NK-92 treated with Interleukin-12 subunit alpha and Interleukin-12 subunit beta, amount 100 ng/mL, for 24 hours (cell line): Measurements from ENCODE around the gene GNG5.
A peak's percentile ranks its signal among the peaks of the same experiment; 100 is the strongest.
"Not testable (repeated sequence)": the region's sequence is repeated elsewhere in the genome, so short reads cannot be mapped to it uniquely, and the experiment has no call there.

Experiments used
- DNase-seq: peaks from one replicate; lab custom pipeline; 2025; lab: John Stamatoyannopoulos, UW

GNG5 gene

DNA sequence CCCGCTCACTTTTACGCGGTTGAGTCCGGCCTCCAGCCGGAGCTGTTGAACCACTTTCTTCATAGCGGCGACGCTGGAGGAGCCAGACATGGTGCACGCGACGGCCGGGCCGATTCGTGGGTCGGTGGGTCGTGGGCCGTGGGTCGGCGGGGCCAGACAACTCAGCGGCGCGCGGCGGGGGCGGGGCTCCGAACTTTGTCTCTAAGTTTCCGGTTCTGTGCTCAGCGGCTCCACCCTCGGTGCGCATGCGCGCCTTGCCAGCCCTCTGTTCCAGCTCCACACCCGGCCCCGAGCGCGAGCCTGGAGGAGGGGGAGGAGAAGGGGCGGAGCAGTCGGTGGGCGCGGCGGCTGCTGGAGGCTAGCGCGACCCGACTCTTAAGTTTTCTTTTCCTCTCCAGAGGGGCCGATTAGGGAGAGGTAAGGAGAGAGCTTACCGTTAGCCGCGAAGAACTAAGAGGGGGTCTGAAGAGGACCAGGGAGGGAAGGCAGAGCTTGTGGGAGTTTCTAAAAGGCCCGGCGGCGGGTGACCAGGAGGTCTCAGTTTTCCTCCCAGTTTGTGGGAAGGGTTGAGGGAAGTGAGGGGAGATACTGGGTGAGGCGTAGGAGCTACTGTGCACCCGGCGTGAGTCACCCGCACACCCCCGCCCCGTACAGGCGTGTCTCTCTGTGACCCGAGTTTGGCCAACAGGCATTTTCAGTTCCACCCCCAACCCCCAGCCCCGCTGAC lies at the start of gene GNG5, which contains the start of gene SPATA1:
TSS of gene GNG5 (minus strand) at position 580 of the 727 bp plus-strand sequence. CDS start at position 90, 490 bp downstream.
TSS of gene SPATA1 (plus strand) at position 385 of the 727 bp plus-strand sequence. CDS start 9,974 bp downstream, outside the sequence.
- peak; percentile 99 for DNase-seq

DNA sequence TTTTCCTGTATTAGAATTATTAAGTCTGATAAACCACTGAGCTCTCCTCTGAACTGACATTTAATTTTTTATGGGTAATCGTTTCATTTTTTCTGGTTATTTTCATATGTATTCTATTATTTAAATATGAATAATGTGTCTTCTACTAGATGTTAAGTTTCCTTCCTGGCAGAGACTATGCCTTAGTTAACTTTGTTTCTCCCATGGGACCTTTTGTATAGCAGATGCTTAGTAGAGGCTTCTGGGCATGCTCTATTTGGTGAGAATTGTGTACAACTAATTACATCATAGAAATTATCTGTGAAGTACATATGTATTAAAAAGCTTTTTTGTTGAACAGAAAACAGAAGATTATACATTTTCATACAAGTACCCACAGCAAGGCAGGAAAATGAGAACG lies 44.4 kb upstream of the GNG5 start:
- DNase-seq = no peak

GRCh38 chr1:84541679-84542078 lies 35.3 kb upstream of the GNG5 start:
- no peak for DNase-seq

DNA sequence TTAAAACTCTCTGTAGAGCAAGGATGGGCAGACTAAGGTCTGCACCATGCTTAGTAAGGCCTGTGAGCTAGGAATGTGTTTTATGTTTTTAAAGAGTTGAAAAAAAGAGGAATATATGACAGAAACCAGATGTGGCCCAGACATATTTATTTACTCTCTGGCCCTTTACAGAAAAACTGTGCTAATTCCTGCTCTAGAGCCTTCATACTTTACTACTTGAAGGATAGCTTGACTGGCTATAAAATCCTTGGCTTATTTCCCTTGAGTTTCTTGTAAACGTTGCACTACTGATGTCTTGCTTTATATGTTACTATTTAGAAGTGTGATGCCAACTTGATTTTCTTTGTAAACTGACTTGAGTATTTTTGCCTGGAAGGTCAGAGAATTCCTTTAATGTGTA lies 34.4 kb upstream of the GNG5 start:
- no peak for DNase-seq

GRCh38 chr1:84539972-84540371 lies 33.6 kb upstream of the GNG5 start:
- DNase-seq = no peak

- no peak for DNase-seq
These were observed 32.2 kb upstream of the GNG5 start for GRCh38 chr1:84538599-84538998.

- DNase-seq = no peak
These were observed 19.4 kb upstream of the GNG5 start for GRCh38 chr1:84525779-84526178.

GRCh38 chr1:84524590-84524989 lies 18.2 kb upstream of the GNG5 start:
- DNase-seq = no peak

DNA sequence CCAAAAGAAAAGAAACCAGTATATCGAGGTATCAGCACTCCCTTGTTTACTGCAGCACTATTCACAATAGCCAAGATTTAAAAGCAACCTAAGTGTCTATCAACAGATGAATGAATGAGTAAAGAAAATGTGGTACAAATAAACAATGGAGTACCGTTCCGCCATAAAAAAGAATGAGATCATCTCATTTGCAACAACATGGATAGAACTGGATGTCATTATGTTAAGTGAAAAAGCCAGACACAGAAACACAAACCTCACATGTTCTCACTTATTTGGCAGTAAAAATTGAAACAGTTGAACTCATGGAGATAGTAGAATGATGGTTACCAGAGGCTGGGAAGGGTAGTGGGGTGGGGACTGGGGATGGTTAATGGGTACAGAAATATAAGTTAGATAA lies 4.3 kb upstream of the GNG5 start:
- no peak for DNase-seq

DNA sequence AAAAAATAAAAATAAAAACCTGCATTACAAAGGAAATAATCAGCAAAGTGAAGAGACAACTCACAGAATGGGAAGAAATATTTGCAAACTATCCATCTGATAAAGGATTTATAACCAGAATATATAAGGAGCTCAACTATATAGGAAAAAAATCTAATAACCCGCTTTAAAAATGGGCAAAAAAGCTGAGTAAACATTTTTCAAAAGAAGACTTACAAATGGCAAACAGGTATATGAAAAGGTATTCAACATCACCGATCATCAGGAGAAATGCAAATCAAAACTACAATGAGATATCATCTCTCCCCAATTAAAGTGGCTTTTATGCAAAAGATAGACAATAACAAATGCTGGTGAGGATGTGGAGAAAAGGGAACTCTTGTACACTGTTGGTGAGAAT lies 3.8 kb upstream of the GNG5 start:
- DNase-seq = no peak

DNA sequence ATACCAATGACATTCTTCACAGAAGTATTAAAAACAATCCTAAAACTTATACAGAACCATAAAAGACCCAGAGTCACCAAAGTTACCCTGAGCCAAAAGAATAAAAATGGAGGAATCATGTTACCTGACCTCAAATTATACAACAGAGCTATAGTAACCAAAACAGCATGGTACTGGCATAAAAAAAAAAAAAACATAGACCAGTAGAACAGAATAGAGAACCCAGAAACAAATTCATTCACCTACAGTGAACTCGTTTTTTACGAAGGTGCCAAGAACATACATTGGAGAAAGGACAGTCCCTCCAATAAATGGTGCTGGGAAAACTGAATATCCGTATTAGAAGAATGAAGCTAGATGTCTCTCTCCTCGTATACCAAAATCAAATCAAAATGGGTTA lies 2.6 kb upstream of the GNG5 start:
- DNase-seq = no peak

GRCh38 chr1:84508510-84508909 lies 2.1 kb upstream of the GNG5 start:
- no peak for DNase-seq

- DNase-seq = not testable (repeated sequence)
These were observed 1.5 kb upstream of the GNG5 start for GRCh38 chr1:84507887-84508286.

DNA sequence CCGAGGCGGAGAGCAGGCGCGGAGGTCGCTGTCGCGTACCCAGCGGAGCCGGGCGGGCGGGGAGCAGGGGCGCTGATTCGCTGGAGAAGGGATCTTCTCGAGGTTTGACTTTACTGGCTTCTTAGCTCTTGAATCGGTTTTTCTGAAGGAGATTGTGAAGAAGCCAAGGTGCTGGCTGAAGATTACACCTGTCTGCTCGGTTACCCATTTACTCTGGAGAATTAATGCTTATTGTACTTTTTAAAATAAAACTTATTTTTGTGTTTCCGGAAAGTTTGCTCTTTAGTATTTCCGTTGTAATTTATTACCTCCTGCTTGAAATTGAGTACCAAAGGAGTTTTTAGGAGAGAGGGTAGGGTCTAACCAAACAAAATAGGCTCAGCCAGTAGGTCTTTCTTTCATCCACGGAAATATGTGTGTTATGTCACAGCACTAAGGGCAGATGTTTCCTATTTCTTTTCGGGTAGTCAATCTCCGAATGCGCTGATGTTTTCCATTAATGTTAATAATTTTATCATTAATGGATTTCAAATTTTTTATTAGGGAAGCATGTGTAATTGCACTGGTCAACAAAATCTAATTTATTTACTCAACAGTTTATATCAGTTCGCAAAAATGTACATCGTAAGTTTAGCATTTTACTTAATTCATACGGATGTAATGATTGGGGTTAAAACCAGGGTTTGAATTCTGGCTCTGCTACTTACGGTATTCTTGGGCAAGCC lies 510 bp upstream of the GNG5 start:
- no peak for DNase-seq

DNA sequence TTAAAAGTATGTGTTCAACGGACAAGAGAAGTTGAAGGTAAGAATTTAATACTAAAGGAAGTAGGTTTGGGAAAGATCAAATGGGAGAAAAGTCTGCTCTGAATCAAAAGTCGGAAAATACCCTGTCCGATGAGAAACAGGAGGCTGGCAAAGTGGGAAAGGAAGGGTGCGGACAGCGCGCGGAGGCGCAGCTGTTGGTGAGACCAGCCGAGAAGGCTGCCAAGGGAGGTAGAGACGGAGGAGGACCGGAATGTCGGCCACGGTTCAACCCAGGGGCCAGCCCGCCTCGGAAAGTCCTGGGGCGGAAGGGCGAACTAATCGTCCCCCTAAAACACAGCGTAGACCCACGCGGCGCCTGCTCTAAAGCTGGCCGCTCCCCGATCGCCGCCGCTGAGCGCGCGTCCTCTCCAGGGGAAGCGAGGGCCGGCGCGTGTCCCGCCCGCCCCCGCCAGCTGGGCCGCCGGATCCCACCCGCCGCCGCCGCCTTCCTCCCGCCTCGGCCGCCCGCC lies 834 bp downstream of the GNG5 start:
- DNase-seq = no peak

DNA sequence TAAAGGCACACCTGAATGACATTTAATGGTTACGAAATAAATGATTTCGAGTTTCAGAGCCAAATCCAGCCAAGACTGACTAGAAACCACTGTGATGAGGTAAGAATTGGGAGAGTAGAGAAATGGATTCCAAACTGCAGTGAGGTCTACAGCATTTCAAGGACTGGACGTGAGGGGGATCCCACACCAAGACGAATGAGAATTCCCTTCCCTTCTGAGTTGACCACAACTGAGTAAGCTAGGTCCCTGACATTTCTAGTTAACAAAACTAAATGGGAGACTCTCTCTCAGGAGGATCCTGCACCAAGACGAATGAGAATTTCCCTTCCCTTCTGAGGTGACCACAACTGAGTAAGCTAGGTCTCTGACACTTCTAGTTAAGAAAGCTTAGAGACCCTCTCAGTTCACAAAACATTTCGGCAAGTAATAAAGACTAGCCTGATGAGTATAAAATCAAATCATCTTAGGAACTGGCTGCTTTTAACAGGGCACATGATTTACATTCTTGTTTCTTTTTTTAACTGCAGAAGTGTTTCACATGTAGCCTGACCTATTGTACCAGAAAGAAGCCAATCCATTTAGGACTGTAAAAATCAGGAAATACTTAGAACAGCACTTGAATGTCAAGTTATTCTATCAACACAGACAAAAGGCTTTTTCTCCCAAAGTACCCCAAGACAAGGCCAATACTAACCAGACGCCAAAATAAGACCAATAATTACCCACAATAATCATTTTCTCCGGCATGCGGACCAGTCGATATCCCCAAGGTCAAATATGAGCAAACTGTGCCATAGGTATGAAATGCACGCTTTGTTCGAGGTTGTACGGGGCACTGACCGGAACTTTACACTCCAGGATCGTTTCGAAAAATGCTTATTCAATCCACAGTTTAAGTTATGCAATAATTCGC lies 1.5 kb downstream of the GNG5 start:
- DNase-seq = no peak

GRCh38 chr1:84502927-84503326 lies 3.5 kb downstream of the GNG5 start:
- no peak for DNase-seq

DNA sequence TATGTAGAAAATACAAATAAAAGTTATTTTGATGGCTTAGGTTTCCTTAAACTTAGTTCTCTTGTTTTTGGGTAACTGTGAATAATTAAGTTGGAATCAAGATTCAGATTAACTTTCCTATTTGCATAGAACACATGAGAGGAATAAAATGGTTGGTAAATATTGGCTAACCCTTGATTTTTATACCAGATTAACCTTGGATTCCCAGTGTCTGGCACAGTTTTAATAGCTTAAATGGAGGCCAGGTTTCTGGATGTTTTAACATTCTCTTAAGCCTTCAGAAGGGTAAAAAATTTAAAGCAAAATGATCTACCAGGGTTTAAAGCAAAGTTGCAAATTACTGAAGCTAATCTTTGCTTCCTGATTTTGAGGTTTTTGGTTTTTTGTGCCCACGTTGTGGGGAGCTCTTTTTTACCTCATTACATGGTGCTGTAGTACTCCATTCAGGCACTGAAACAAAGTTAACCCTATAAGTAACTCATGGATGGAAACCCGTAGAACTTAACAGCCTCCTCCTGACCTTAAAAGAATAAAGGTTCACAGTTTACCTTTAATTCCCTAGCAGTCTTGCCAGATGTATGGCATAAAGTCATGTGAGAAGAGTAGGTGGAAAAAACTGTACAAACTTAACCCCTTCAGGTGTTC lies 8.6 kb downstream of the GNG5 start:
- no peak for DNase-seq

DNA sequence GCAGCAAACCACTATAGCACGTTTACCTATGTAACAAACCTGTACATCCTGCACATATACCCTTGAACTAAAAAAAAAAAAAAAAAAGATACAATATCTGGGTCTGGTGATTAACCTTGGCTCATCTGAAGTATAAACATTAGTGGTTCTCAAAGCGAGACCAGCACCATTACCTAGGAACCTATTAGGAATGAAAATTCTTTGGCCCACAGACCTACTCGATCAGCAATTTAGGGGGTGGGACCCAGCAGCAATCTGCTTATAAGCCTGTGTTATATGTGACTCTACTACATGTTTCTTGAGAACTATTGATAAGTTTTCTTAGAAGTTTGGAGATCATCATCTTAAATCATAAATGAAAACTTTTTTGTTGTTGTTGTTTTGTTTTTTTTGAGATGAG lies 9.9 kb downstream of the GNG5 start:
- DNase-seq = no peak

GRCh38 chr1:84493747-84494146 lies 12.6 kb downstream of the GNG5 start:
- no peak for DNase-seq

- DNase-seq = no peak
These were observed 13.7 kb downstream of the GNG5 start for GRCh38 chr1:84492726-84493125.

DNA sequence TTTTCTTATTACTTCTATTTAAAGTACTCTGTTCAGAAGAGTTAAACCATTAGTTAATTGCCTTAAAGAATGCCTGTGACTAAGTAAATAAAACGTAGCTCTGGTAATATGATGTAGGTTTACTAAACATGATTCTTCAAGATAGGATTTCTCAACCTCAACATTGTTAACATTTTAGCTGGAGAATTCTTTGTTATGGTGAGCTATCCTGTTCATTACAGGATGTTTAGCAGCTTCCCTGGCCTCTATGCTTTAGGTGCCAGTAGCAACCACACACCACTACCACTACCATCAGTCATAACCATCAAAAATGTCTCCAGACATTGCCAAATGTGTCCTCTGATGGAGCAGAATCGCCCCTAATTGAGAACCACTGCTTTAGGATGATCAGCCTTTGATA lies 16.6 kb downstream of the GNG5 start:
- DNase-seq = no peak
